LNCAP (cell line): Measurements from ENCODE around the gene MMP25.

Experiments used
- CTCF ChIP-seq: fragments of 450-650 bp; IDR thresholded peaks from 2 replicates; pipeline ENCODE4 v1.5.1; 2017; ENCODE audit warnings: mild to moderate bottlenecking

MMP25 gene

GRCh38 chr16:3101018-3101840 is 54.9 kb downstream of the MMP25 start:
- TF ChIP-seq CTCF = peak; percentile 78

- TF ChIP-seq CTCF = no peak
Measured at GRCh38 chr16:3101841-3102470, 55.6 kb downstream of the MMP25 start.

GRCh38 chr16:3106205-3106928 is 60.0 kb downstream of the MMP25 start:
- no peak for TF ChIP-seq CTCF
